ENCODE measurements around the gene NXT1. TPM values are rescaled to one million over a fixed set of nuclear protein-coding genes. Genes with fewer than 3 reads are reported as not detected.

The NXT1 gene

Small RNA genes within 50 kb of the gene (small RNA-seq; reads per million reads assigned to genes)
- not detected for gene RNA5SP479 (ENCODE audit: insufficient read depth)

Measured in mesendoderm (in vitro differentiated cells).